Embryonic facial prominence (tissue), 1 donor: ENCODE measurements around the gene EFCAB9.
"Not testable (repeated sequence)": the region's sequence is repeated elsewhere in the genome, so short reads cannot be mapped to it uniquely, and the experiment has no call there.

Source experiments
- DNase-seq: peaks from one replicate; pipeline ENCODE4 v3.0.0-alpha.2; 2016; ENCODE audit errors: extremely low spot score

EFCAB9 gene

DNA sequence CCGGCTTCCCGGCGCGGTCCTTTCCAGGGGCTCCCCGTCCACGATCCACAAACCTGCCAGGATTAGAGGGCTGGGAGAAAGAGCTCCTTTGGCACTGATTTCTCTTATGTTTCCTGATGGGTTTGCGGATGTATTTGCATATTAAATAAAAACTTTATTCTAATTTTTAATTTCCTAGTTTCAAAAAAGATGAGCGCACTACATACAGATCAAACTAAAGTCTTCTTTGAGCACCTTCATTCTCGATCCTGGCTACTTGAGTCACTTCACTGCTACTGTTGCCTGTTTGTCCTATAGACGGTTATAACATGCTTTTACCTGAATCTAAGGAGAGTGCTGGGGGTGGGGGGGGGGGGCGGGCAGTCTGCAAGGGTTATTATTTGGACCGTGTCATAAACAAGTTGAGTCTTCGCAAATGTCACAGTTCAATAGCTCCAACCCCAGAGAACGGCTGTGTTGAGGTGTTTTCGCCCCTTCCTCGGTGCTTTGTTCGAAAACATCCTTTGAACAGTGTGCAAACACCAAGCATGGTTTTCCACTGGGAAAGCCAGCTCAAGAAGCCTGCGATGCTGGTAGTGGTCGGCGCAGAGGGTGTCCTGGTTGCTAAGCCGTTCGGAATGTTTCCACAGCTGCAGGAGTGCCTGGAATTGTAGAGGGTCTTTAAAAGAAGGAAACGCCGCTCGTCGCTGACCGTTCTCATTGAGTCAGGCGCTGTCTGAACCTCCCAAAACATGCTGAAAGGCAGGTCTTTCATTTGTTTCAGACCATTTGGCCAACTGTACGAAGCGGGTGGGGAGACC lies 4.9 kb upstream of the EFCAB9 start:
- DNase-seq: no peak

DNA sequence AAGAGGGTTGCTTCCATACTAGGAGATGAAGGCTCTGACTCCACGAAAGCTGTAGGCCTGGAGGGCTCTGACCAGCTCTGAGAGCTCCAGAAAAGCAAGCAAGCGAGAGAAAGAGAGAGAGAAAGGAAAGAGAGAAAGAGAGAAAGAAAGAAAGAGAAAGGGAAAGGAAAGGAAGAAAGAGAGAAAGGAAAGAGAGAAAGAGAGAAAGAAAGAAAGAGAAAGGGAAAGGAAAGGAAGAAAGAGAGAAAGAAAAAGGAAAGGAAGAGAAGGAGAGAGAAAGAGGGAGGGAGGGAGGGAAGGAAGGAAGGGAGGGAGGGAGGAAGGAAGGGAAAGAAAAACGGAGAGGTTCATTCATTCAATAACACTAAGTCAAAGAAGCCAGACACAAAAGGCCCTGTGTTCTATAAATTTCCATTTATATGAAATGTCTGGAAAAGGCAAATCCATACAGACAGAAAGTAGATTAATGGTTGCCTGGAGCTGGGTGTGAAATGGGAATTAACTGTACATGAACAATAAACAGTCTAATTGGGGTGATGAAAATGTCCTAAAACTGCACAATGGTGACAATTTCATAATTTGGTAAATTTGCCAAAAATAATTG lies 4.2 kb upstream of the EFCAB9 start:
- no peak for DNase-seq

DNA sequence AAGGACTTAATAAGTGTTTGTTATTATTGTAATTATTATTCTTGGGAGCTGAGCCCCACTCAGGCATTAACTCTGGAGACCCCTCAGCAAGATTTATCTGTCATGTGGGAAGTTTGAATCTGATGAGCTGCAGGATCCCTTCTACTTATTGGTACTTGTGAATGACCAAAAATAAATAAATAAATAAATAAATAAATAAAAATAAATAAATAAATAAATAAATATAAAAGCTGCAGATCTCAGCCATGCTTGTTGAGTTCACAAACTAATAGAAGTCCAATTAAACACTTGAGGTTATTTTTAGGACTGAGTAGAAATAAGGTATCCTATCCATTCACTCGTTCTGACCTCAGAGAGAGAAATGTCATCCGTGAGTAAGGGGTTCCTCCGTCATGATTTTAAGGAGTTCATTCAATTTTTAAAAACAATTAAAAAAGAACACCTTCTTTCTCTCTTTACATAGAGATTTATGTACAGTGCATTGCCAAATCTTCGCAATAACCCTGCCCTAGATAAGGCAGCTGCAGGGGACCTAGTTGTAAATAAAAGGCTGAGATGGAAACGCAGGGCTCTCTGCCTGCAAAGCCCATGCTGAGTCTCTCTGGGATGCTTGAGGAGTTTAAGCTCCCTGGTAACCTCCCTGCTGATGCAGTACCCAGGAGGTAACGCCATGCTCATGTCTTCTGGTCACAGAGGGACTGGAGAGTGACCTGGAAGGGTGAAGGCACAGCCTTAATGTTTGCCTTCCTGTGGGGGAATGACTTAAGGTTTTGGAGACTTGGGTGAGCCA lies 1.2 kb downstream of the EFCAB9 start:
- DNase-seq: no peak

DNA sequence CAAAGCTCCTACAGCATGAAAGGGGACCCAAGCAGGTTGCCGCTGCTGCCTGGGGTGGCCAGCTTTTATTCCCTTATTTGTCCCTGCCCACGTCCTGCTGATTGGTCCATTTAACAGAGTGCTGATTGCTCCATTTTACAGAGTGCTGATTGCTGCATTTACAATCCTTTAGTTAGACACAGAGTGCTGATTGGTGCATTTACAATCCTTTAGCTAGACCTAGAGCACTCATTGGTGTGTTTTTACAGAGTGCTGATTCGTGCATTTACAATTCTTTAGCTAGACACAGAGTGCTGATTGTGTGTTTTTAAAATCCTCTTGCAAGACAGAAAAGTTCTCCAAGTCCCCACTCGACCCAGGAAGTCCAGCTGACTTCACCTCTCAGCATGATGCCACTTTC lies 3.8 kb downstream of the EFCAB9 start:
- not testable (repeated sequence) for DNase-seq

DNA sequence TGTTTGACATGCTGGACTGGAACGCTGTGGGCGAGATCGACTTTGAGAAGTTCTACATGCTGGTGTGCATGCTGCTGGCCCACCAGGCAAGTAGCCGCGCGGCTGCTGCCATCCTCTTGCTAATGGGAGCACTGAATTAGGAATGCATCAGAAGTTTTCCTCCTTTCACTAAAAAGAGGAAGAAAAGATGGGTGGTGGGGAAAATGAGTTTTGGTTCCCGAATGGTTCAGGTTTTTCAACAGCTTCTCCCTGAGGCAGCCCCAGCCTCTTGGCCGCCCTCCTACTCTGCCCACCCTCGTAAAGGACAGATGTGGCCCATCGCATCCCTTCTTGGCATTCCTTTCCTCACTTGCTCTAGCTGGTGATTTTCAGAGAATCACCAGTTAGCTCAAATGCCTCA lies 5.5 kb downstream of the EFCAB9 start:
- no peak for DNase-seq

DNA sequence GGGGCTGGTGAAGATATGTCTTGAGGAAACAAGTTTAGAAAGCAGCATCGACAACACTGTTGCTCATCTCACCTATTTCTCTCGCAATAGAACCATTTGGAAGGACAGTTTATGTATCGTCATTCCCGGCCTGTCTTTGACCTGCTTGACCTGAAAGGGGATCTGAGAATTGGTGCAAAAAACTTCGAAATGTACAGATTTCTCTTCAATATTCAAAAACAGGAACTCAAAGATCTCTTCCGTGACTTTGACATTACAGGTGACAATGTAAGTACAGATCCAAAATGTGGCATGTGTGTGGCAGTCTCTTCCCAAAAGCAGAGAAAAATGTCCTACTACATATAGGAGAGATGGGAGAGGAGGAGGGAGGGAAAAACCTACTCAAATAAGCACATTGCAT lies 6.5 kb downstream of the EFCAB9 start:
- DNase-seq: no peak

DNA sequence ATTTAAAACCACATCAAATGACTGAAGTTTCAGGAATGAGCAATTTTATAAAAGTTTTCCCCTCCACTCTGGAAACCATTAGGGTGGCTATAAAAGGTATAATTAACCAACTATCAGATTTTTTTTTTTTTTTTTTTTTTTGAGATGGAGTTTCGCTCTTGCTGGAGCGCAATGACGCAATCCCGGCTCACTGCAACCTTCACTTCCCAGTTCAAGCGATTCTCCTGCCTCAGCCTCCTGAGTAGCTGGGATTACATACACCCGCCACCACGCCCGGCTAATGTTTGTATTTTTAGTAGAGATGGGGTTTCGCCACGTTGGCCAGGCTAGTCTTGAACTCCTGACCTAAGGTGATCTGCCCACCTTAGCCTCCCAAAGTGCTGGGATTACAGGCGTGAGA lies 12.0 kb downstream of the EFCAB9 start:
- not testable (repeated sequence) for DNase-seq

DNA sequence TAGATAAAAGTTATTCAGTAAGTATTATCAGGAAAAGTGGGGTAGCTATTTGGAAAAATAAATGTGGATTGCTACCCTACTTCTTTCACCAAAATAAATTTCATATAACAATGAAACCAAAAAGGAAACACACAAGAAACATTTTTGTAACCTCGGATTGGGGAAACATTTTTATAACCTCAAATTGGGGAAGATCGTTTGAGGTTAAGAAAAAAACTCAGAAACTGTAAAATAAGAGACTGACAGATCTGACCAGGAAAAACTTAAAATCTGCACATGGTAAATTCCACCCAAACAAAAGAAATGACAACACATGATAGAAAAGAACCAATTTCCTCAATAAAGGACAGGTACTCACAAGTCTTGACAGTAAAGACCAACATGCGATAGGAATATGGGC lies 13.5 kb downstream of the EFCAB9 start:
- no peak for DNase-seq

DNA sequence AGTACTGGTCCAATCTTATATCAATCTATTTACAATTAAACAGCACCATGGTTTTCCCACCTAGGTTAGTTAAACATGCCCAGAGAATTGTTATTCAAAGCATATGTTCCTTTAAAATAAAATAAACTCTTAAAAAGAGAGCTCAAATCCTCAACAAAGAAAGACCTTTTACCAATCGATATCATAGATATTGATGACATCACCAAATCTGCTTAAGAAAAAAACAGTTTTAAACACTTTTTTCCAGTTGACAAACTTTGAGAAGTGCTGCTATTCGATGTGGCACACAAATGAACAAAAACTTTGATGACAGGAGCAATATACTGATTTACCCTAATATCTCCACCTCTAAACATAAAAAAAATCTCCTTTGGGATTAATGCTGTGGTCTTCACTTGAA lies 15.7 kb downstream of the EFCAB9 start:
- no peak for DNase-seq

DNA sequence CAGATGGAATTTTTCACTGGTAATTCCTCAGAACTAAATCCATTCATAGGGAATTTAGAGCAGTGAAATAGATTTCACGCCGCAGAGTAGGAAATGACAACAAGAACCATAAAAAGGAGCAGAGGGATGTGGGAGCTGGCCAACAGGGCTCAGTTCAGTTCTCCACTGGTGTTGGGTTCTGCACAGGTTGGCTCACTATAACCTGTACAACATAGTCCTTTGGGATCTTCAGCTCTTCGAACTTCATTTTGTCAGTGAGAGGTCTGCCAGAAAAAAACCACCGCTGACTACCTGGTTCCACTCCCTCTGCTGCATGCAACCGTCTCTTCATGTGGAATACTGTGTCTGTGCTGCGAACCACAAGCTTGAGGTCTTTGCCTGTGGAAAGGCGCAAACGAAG lies 17.7 kb downstream of the EFCAB9 start:
- DNase-seq: no peak

DNA sequence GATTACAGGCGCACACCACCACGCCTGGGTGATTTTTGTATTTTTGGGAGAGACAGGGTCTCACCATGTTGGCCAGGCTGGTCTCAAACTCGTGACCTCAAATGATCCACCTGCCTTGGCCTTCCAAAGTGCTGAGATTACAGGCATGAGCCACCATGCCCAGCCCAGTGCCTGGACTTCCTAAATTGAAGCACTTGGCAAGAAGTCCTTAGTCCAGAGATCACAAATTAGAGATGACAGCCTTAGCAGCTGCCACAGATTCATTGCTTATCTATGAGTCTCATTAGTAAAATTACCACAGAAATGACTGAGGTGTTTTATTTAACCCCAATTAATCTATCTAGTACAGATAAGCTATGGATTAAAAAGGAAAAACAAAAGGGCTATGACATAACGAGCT lies 19.2 kb downstream of the EFCAB9 start:
- DNase-seq: no peak

DNA sequence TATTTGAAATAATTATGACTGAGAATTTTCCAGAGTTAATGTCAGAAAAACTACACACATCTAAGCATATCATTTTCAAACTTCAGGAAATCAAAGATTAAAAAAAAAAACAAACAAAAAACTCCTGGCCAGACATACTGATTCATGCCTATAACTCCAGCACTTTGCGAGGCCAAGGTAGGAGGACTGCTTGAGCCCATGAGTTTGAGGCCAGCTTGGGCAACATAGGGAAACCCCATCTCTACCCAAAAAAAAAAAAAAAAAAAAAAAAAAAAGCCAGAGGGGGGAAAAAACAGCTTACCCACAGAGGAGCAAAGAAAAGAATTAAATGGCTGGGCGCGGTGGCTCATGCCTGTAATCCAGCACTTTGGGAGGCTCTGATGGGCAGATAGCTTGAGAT lies 22.4 kb downstream of the EFCAB9 start:
- no peak for DNase-seq

DNA sequence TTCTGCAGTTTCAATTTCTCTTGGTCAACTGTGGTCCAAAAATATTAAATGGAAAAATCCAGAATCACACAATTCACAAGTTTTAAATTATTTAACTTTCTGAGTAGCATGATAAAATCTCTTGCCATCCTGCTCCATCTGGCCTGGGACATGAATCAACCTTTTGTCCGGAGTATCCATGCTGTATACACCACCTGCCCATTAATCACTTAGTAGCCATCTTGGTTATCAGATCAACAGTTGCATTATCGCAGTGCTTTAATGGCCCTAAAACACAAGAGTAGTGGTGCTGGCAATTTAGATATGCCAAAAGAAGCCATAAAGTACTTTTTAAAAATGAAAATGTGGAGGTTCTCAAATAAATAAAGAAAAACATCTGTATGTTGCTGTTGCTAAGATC lies 25.3 kb downstream of the EFCAB9 start:
- DNase-seq: no peak

DNA sequence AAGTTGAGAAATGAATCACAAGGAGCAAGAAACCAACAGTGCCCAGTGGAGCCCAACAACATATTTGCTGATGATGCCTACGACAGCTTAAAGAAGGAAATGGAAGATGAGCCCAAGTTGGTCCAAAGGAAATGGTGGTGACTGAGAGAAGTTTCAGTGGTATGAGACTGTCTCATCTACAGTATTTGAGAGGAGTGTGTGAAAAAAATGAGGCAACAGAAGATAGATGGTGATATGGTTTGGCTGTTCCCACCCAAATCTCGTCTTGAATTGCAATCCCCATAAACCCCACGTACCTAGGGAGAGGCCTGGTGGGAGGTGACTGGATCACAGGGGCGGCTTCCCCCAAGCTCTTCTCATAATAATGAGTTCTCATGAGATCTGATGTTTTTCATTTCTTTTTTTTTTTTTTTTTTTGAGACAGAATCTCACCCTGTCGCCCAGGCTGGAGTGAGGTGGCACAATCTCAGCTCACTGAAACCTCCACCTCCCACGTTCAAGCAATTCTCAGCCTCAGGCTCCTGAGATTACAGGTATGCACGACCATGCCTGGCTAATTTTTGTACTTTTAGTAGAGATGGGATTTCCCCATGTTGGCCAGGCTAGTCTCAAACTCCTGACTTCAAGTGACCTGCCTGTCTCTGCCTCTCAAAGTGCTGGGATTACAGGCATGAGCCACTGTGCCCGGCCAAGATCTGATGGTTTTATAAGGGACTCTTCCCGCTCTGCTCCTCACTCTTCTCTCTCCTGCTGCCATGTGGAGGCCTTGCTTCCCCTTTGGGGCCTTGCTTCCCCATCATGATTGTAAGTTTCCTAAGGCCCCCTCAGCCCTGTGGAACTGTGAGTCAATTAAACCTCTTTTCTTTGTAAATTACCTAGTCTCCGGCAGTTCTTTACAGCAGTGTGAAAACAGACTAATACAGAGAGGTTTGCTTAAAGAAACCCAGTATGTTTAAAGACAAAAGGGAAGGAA lies 30.2 kb downstream of the EFCAB9 start:
- no peak for DNase-seq

DNA sequence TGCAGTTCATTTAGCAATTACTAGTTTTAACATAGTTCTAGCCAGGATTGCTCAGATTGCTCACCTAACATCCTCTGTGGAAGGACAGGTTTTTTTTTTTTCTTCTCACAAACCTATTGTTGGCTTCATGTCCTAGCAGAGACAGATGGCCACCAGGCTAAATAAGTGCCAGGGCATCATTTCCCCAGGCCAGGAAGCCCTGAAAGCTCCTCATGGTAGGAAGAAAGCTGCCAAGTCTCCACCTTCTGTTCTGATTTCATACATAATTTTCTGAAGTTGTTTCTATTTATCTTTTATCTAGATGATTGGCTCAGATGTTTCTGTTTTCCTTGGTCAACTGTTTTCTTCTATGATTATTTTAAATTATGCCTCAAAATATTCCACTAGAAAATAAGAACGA lies 31.0 kb downstream of the EFCAB9 start:
- DNase-seq: no peak

DNA sequence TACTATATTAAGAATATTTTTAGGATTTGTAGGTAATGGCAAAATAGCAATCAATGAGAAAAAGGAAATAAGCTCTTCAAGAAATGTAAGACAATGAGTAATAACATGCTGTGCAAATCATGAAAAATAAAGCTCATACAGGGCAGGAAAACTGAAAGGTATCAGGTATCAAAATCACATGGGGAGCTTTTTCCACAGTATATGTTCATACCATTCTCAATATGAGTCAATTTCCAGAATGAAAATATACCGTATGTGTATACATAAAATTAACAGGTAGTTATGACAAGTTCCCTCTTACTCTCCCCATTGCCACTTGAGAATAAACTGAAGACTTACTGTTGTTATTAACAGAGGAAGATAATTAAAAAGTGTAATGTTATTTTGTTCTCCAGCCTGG lies 35.9 kb downstream of the EFCAB9 start:
- DNase-seq: no peak

DNA sequence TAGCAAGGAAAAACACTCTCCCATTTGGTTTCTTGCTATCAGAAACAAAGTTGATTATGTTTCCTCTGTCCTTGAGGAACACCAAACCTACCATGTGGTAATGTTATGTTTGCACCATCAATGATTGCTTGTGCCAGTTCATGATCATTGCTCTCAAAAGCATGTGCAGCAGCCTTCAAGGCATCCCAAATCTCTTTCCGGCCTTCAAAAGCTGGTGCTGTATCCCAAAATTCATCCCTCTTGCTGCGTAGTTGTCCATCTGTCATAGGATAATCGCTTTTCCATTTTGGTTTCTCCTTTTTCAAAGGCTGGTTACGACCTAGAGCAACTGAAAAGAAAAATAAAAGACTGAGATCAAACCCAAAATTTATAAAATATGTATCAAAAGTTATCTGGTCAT lies 40.1 kb downstream of the EFCAB9 start:
- DNase-seq: no peak

DNA sequence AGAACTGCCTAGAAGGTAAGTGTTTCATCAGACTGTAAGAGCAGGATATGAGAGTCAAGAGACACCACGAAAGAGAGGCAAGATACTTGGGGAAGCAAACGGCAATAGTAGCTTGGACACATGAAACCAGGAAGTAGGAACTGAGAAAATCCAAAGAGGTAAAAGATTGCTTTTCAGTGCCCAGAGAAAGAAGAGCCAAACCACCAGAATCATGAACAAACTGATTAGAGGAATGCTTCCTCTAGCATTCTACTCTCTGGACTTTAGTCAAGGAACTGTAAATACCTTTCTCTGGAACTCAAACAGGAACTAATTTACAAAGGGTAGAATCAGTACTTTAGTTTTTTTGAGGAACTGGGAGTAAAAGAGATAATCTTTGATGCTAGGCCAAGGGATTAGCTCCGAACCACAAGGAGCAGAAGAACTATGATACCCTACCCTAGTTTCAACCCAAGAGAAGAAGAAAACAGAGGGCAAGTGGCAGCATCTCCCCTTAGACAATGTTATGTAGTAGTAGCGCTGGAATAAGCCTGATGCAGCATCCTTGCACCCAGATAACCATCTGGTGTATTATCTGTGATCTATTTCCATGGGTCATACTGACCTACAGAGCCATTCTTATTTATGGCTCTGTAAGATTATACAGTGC lies 41.3 kb downstream of the EFCAB9 start:
- no peak for DNase-seq

DNA sequence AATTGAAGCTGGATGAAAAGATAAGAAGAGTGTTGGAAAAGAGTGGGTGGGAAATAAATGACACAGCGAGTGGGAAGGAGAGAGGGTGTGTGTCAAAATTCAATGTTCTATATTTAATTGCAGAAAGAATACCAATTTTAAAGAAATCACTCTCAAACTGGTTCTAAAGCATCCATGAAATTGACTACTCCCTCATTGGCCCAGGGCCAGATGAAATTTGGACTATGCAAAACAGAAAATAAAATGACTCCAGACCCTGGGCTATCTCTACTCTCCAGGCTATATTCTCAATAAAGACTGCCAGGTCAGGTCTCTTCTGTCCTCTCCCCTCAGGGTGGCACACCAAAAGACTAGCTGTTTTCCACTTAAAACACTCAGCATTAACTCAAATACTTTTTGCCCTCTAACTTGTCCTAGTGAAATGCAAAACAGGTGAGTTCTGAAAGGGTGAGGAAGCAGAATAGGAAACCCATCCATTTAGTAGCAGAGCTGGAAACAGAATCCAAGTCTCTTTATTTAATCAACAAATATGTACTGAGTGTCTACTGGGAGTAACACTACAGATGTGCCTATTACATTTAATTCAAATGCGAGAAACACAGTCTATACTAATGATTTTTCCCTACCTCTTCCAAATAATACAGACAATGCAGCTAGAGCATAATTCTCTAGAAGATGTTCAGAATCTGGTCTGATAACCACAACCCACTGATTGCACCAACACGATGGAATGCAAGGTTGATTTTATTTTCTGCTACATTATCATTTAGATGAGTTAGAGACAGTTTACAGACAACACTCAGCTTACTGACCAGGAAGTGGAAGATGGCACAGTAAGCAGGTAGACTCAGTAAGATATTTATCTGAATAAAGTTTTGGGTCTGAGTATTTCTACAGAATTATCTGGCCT lies 42.1 kb downstream of the EFCAB9 start:
- no peak for DNase-seq

DNA sequence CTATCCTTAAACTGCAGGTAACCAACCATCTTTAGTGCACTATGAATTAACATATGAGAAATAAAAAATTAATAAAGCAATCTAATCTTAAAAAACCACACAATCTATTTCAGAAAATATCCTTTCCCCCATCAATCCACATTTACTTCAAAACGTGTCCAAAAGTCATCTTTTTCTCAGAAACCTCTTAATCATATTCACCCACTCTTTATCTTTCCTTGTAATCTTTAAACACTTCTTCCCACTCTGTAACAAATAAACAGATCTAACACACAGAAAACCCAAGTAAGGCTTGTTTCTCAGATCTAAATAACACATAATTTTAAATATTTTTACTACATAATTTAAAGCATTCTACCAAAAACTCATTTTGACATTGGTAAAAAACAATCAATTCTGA lies 44.4 kb downstream of the EFCAB9 start:
- DNase-seq: no peak
